ENCODE results near the gene NFE2L3.

Gene NFE2L3

DNA sequence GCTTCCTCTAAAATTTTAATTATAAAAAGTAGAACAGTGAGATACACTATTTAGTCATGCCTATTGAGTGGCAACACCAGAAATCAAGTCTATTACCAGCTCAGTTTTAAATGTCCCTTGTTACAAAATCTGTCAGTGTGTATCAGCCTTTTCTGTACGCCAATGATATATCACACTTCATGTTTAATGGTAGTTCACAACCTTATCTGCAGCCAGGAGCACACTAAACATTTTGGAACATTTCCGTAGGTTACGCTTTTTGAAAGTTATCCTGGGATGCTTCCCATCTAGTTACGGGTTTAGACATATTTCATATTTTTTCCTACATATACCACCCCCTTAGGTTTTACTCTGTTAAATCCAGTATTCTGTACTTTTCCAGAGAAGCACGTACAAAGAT is 43.2 kb downstream of the NFE2L3 start:
- TF ChIP-seq, protein P1, sequence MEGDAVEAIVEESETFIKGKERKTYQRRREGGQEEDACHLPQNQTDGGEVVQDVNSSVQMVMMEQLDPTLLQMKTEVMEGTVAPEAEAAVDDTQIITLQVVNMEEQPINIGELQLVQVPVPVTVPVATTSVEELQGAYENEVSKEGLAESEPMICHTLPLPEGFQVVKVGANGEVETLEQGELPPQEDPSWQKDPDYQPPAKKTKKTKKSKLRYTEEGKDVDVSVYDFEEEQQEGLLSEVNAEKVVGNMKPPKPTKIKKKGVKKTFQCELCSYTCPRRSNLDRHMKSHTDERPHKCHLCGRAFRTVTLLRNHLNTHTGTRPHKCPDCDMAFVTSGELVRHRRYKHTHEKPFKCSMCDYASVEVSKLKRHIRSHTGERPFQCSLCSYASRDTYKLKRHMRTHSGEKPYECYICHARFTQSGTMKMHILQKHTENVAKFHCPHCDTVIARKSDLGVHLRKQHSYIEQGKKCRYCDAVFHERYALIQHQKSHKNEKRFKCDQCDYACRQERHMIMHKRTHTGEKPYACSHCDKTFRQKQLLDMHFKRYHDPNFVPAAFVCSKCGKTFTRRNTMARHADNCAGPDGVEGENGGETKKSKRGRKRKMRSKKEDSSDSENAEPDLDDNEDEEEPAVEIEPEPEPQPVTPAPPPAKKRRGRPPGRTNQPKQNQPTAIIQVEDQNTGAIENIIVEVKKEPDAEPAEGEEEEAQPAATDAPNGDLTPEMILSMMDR (IDR thresholded peaks at IDR 0.05; ENCODE audit: insufficient read depth, missing control alignments), result no peak
- FAIRE-seq, result no peak

DNA sequence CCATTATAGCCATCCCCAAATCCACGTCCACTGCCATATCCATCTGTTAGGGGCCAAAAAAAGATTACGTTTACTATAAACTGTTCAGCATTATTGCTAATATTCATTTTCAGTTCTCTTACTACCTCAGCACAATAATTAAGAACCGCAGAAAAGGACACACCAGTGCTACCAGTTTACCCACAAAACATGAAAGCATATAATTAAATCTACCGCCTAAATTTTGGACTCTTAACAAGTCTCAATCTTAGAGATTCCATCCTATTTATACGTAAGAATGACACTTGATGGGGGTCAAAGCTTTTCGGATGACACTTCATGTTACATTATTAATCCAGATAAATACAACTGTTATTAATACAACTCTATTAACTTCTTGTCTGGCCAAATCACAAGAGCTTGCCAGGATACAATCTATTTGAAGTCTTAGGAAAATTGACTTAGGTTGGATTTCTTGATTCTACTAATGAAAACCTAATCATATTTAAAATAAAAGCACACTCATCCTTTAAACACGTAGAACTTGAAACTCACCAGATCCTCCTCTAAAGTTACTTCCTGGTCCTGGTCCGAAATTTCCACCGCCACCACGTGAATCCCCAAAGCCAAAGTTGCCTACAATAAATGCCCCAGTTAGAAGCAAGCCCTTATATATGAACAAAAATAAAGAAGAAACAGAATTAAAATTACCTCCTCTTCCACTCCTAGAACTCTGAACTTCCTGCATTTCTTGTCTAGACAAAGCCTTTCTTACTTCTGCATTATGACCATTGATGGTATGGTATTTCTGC is 44.1 kb downstream of the NFE2L3 start:
- DNase-seq (ENCODE audit: insufficient read length, low spot score), result no peak
- TF ChIP-seq, protein P1 (IDR thresholded peaks at IDR 0.05; ENCODE audit: insufficient read depth, missing control alignments), result no peak
- no peak for FAIRE-seq

More for the DNA sequence above, 43.2 kb downstream of the NFE2L3 start:
- no peak for DNase-seq (ENCODE audit: insufficient read length, low spot score)

DNA sequence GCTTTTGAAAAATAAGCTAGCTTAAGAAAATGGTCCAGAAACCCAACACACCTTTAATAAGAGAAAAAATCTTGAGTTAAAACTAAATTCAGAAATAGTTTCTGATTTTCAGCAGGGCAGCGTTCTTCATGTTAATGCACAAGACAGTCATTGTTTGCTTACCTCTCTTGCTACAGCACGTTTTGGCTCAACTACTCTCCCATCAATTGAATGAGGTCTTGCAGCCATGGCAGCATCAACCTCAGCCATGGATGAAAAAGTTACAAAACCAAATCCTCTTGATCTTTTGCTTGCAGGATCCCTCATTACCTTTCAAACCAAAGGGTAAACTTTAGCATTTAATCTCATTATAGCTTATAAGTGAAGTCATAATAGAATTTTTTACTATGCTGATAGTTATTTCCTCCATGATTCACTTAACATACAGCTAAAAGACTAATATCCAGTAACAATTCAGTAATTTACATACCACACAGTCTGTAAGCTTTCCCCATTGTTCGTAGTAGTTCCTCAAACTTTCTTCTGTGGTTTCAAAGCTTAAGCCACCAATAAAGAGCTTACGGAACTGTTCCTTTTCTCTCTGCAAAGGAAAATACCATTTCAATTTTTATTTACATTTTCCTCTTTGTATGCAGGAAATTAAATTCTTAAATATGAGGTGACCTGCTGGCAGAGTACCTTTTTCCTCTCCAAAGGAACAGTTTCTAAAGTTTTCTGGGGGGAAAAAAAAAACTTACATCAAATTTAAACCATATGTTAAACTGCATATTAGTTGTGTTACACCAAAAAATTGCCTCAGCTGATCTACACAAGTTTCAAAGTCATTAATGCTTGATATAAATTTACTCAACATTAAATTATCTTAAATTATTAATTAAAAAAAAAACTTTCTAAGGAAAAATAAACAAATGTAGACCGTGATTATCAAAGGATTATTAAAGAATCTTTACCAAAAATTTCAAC is 45.4 kb downstream of the NFE2L3 start:
- DNase-seq (ENCODE audit: insufficient read length, low spot score), result no peak
- TF ChIP-seq, protein P1 (IDR thresholded peaks at IDR 0.05; ENCODE audit: insufficient read depth, missing control alignments), result no peak
- no peak for FAIRE-seq

DNA sequence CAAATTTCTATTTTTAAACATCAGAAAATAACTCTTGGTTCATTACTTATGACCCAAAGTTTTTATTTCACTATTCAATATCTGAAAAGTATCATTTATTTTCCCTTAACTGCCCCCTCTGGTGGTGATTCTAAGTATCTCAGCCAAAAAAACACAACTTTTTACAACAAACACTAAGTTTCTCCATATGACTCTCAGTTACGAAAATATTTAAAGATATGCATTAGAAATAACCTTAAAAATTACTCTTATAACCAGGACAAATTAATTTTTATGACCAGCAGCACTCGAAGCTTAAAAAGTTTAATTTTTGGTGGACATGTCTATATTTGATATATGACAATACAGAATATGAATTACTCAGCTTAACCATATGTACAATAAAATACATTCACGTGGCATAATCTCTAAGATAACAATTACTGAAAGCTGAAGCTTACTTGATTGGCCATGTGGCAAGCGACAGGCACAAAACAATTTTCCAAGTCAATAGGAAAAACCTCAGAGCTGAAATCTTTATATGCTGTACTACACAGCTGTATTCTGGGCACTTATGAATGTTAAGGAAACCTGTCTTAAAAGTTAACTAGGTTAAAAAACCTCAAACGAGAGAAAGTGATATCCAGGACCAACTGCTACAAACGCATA is 46.3 kb downstream of the NFE2L3 start:
- DNase-seq (ENCODE audit: insufficient read length, low spot score) (no peak), FAIRE-seq (no peak)
- TF ChIP-seq, protein P1 (IDR thresholded peaks at IDR 0.05; ENCODE audit: insufficient read depth, missing control alignments), result peak; percentile 59

DNA sequence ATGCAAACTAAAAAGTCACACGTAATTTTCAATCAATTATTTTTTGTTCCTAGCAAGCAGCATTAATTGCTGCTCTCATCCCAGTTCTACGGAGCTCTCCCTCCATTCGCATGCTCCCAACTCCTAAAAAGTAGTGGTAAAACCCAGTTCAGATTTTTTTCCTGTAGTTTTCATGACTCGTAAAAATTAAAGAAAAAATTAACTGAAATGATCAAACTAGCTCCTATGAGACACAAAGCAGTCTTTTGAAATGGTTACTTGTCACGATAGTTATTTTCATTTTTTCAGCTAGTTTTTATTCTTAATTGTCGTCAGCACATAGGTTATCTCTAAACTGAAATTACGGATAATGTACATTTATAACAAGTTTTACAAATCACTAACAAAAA is 46.8 kb downstream of the NFE2L3 start:
- TF ChIP-seq, protein P1 (IDR thresholded peaks at IDR 0.05; ENCODE audit: insufficient read depth, missing control alignments), result no peak
- DNase-seq (ENCODE audit: insufficient read length, low spot score) (no peak), FAIRE-seq (no peak)

DNA sequence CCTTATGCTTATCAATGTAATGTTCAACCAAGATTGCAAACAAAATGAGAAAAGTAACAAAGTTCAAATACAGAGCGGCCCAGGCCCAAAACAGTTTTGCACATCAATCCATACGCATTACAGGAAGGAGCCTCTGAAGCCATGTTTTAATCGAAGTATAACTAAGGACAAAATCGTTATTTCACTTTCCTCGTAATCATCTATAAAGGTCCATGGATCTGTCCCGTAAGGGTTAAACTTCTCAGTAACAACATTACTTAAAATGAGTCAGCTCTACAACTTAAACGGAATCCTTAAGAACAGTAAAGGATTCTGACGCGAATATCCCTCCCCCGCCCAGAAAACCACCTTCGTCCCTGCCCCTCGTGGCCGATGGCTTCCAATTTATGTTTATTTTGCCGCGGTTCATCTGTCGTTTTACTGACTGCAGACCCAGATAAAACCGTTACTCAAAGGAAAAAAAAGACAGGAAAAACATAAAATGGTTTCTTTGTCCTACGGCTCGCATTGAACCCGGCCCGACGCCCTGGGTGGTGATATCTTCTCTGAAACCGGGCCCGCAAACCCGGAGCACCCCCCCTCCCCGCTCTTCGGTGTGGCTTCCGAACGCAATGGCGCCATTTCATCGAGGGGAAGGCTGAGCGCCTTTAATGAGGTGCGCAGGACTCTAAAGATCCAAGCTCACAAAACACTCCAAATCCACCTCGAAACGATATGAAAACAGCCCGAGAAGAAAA is 47.5 kb downstream of the NFE2L3 start:
- FAIRE-seq, result no peak
- DNase-seq (ENCODE audit: insufficient read length, low spot score), result no peak
- TF ChIP-seq, protein P1 (IDR thresholded peaks at IDR 0.05; ENCODE audit: insufficient read depth, missing control alignments), result no peak
